CD4-positive, alpha-beta T cell treated with Interleukin-21 for 1 hour (primary cell): ENCODE measurements around the gene BRD8.
A peak's percentile ranks its signal among the peaks of the same experiment; 100 is the strongest.
"Not testable (repeated sequence)": the region's sequence is repeated elsewhere in the genome, so short reads cannot be mapped to it uniquely, and the experiment has no call there.

ENCODE experiments used
- DNase-seq: peaks from one replicate; pipeline ENCODE4 v3.0.0-alpha.2; 2020

Gene BRD8, protein sequence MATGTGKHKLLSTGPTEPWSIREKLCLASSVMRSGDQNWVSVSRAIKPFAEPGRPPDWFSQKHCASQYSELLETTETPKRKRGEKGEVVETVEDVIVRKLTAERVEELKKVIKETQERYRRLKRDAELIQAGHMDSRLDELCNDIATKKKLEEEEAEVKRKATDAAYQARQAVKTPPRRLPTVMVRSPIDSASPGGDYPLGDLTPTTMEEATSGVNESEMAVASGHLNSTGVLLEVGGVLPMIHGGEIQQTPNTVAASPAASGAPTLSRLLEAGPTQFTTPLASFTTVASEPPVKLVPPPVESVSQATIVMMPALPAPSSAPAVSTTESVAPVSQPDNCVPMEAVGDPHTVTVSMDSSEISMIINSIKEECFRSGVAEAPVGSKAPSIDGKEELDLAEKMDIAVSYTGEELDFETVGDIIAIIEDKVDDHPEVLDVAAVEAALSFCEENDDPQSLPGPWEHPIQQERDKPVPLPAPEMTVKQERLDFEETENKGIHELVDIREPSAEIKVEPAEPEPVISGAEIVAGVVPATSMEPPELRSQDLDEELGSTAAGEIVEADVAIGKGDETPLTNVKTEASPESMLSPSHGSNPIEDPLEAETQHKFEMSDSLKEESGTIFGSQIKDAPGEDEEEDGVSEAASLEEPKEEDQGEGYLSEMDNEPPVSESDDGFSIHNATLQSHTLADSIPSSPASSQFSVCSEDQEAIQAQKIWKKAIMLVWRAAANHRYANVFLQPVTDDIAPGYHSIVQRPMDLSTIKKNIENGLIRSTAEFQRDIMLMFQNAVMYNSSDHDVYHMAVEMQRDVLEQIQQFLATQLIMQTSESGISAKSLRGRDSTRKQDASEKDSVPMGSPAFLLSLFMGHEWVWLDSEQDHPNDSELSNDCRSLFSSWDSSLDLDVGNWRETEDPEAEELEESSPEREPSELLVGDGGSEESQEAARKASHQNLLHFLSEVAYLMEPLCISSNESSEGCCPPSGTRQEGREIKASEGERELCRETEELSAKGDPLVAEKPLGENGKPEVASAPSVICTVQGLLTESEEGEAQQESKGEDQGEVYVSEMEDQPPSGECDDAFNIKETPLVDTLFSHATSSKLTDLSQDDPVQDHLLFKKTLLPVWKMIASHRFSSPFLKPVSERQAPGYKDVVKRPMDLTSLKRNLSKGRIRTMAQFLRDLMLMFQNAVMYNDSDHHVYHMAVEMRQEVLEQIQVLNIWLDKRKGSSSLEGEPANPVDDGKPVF

DNA sequence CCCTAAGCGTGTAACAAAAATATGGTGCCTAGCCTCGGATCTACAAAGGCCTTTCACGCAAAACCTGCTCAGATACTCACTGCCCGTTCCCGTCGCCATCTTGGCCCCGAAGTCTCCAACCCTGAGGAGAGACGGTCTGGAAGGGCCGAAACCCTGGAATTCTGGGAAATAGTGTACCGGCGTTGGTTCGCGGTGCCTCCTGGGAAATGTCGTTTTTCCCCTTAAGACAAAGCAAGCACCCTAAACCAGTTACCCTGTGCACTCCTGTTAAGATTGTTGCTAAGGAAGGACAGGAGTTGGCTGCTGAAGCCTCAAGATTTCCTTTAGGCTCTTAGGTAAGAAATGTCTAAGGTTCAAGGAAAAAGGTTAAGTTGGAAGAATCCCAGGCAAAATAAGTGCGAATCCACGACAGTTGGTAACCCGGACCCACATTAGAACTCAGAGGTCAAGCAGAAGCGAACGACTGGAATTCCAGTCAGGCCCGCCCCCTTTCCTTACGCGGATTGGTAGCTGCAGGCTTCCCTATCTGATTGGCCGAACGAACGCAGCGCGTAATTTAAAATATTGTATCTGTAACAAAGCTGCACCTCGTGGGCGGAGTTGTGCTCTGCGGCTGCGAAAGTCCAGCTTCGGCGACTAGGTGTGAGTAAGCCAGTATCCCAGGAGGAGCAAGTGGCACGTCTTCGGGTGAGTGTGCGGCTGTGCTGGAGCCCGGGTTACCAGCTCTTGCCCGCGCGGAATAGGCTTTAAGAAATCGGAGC, at the start of gene BRD8, which contains the start of gene KIF20A:
Gene BRD8 (minus strand): TSS at position 115 of the 761 bp plus-strand sequence. CDS start 16 bp downstream, at position 99.
Gene KIF20A (plus strand): TSS at position 597 of the 761 bp plus-strand sequence. CDS start 569 bp downstream, outside the sequence.
- DNase-seq = peak; percentile 94

DNA sequence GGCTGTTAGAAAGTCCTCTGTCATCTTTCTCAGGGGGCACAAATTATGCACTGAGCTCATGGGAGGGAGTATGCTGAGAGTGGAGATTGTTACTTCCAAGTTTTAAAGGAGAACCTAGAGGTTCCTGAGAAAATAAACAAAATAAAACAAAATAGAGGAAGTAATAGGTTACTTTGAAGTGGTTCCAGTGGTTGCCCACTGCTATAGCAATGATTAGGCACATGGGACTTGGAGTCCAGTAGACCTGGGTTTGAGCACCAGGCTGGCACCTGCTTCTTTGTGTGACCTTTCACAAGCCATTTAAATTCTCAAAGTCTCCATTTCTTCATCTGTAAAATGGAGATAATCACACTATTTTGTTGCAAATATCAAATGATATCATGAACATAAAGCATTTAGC, 48.5 kb upstream of the BRD8 start:
- DNase-seq = no peak

DNA sequence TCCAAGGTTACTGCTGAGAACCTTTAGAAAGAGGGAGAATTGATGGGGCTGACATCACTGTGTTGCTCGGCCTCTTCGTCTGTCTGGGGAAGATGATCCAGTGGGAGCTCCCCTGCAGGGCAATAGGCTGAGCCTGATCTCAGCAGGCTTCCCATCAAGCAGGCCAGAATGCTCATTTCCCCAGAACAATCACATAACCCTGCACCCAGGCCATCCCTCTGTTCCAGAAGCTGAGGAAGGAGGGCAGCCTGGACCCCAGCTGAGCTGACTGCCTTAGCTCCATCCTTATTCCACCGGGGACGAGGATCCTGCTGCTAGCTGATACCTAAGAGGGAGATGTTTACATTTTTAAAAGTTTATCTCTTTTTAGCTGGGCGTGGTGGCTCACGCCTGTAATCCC, 46.3 kb upstream of the BRD8 start:
- DNase-seq = no peak

DNA sequence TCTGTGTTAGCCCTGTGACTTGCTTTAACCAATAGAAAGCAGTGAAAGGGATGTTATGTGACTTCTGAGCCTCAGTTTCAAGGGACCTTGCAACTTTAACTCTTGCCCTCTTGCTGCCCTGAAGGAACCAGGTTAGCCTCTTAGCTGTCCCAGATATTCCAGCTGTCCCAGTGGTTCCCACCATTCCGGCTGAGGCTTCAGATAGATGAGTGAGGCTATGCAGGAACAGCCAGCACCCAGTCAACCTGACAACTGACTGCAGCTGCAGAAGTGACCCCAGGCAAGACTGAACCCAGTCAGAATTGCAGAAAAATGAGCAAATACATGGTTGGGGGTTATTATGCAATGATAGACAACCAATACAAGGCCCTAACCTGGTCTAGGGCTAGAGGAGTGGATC, 45.1 kb upstream of the BRD8 start:
- DNase-seq = no peak

DNA sequence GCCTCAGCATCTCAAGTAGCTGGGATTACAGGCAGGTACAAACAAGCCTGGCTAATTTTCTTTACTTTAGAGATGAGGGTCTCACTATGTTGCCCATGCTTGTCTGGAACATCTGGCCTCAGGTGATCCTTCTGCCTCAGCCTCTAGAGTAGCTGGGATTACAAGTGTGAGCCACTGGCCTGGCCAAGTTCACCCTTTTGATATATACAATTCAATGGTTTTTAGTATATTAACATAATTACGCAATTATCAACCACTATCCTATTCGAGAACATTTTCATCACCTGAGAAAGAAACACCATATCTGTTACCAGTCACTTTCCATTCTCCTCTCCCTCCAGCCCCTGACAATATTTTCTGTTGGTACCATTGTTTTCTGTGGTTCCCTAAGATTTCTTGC, 38.4 kb upstream of the BRD8 start:
- no peak for DNase-seq

DNA sequence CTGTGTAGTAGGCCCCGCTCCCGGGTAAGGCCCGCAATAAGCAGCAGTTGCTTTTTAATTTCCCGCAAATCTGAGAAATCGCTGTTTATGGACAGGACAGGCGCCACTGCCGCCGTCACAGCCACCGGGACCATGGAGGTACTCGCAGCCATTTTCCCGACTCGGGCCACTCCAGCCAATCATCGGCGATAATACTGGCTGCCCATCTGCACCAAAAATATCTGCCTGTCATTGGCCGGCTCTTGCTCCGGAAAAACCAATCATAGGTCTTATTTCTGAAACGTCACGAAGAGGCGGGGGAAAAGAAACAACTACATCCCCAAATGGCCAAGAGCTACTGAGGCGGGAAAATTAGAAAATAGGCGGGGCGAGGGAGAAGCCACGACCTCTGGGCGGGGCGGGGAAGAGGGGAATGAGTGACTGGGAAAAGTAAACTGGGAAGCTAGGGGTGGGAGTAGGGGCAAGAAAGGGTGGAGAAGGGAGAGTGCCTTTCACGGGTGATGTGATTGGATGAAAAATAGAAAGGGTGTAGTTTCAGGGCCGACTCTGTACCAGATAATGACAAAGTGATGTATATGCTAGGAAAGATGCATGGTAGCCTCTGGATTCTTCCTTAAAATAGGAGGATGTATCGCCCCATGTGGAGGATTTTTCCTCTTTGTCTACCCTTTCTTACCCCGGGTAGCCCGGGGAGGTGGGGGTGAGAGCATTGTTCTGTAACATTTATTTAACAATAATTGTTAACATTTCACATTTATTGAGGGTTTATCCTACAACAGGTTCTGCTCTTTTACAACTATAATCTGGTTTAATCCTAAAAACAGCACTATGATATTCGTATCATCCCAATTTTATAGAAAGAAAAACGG, 35.0 kb upstream of the BRD8 start, which contains the start of gene CDC23:
Gene CDC23 (minus strand): TSS at position 163 of the 869 bp plus-strand sequence. CDS start 11 bp downstream, at position 152.
- peak; percentile 97 for DNase-seq

DNA sequence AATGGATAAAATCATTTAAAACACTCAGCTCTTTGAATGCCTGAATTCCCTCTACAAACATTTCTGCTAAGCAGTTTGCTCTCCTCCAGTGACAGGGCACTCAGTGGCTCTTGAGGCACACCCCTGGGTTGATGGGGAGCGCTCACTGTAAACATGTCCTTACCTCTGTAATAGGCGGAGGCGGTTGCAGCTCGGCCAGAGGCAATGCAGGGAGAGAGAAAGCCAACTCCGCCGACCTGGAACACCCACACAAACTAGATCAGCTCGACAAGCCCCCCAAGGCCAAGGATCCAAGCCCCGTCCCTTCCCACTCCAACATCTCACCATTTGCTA, 34.4 kb upstream of the BRD8 start:
- no peak for DNase-seq

DNA sequence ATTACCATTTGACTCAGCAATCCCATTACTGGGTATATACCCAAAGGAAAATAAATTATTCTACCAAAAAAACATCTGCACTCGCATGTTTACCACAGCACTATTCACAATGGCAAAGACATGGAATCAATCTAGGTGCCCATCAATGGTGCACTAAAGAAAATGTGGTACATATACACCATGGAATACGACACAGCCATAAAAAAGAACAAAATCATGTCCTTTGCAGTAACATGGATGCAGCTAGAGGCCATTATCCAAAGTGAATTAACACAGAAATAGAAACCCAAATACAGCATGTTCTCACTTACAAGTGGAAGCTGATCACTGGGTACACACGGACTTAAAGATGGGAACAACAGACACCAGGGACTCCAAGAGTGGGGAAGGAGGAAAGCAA, 32.6 kb upstream of the BRD8 start:
- no peak for DNase-seq

DNA sequence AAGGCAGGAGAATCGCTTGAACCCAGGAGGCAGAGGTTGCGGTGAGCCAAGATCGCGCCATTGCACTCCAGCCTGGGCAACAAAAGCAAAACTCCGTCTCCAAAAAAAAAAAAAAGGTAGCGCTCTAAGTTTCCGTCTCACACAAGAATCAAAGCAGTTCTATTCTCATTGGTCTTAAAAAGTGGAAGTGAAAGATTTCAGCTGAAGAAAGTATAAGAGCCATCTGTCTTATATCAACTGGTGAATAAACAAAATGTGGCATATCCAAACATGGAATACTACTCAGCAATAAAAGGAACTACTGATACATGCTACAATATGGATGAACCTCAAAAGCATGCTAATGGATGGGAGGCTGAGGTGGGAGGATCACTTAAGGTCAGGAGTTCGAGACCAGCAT, 15.4 kb upstream of the BRD8 start:
- DNase-seq = not testable (repeated sequence)

DNA sequence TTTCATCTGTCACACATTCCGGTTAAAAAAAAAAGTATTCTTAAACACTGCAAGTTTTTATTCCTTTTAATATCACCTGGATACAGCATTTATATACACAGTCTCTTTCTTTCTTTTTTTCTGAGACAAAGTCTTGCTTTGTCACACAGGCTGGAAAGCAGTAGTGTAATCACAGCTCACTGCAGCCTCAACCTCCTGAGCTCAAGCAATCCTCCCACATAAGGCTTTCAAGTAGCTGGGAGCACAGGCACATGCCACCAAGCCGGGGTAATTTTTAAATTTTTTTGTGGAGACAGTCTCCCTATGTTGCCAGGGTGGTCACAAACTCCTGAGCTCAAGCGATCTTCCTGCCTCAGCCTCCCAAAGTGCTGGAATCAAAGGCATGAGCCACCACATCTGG, 14.4 kb upstream of the BRD8 start:
- no peak for DNase-seq

DNA sequence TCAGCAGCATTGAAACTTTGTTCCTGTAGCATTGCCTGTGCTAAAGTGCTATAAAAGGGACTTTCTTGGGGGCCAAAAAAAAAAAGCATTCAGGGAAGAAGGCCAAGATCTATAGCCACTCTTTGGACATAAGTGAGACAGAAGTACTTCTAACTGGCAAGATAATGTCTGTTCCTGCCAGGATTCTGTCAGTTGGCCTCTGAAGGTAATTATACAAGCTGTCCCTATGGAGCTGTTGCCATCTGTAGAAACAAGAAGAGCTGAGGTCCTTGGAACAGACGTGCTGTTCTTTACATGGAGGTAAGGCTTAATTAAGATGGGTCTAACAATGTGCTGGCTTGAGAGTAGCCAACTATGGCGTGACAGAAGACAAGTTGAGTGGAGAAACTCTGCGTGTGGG, 10.2 kb upstream of the BRD8 start:
- DNase-seq = no peak

DNA sequence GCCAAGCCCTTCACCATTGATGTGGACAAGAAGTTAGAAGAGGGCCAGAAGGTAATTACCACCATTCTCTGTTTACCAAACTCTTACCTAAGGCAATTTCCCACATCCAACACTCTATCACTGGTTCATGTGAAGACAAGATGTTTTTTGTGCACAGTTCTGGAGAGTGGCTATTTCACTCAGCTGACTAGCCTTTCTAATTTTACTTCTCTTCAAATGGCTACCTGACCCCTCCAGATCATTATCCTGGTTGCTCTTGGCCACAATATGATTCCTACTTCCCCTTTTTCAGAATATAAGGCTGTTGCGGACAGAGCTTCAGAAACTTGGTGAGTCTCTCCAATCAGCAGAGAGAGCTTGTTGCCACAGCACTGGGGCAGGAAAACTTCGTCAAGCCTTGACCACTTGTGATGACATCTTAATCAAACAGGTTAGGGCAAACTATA, 7.6 kb upstream of the BRD8 start:
- no peak for DNase-seq

DNA sequence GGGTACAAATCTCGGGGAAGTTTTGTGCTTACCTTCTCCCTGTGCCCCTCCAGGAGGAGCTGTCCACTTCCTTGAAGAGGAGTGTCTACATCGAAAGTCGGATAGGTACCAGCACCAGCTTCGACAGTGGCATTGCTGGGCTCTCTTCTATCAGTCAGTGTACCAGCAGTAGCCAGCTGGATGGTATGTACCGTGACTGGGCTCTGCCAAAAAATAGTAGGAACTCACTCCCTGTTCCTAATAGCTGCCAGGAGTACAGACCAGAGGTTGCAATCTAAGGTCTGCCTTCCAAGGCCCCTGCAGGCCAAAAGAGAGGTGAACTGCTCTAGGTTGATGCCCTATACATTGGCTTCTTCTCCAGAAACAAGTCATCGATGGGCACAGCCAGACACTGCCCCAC, 4.4 kb upstream of the BRD8 start:
- no peak for DNase-seq

DNA sequence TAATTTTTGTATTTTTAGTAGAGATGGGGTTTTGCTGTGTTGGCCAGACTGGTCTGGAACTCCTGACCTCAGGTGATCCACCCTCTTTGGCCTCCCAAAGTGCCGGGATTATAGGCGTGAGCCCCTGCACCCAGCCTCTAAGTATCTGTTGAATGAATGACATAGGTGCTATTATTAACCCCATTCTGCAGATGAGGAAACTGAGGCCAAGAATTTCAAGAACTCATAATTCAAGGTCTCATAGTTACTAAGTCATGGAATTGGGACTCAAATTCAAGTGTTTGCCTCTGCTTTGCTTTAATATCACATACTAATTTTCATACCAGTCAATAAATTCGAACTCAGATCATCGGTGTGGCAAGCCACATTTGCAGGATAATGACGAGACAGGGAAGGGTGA, 2.4 kb upstream of the BRD8 start:
- no peak for DNase-seq

DNA sequence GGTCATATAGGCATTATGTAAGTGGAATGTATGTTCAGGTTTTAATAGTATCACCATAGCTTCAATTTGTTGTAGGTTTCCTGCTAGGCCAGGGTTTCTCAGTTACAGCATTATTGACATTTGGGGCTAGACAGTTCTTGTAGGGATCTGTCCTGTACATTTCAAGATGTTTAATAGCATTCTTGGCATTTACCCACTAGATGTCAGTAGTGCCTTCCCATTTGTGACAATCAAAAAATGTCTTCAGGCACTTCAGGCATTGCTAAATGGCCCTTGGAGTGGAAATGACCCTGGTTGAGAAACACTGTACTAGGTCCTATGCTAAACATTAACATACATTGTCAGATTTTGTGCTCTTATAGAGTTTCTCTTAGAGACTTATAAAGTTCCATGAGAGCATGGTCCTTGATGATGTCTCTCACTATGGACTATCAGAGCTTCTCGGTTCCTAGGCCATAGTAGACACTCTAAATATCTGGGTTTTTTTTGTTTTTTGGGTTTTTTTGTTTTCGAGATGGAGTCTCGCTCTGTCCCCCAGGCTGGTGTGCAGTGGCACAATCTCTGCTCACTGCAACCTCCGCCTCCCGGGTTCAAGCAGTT, 1.9 kb upstream of the BRD8 start:
- DNase-seq = peak; percentile 60

DNA sequence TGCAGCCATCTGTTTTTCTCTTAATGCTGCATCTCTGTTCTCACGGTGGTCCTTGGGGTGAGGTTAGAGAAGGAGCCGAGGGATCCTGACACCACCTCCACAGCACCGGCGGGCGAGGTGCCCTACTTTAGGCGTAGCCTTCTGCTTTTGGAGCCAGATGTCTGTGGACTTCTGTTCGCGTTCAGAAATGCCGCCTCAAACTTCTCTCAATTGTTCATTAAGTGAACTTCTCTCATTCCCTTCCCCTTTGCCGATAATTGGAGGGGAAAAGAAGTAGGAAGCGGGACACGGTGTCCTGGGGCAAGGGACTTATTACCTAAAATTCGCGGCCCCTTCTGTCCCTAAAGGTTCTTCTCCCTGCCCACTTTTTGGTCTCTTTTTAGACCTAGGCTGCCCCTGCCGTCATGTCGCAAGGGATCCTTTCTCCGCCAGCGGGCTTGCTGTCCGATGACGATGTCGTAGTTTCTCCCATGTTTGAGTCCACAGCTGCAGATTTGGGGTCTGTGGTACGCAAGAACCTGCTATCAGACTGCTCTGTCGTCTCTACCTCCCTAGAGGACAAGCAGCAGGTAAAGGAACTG, 937 bp upstream of the BRD8 start:
- no peak for DNase-seq

DNA sequence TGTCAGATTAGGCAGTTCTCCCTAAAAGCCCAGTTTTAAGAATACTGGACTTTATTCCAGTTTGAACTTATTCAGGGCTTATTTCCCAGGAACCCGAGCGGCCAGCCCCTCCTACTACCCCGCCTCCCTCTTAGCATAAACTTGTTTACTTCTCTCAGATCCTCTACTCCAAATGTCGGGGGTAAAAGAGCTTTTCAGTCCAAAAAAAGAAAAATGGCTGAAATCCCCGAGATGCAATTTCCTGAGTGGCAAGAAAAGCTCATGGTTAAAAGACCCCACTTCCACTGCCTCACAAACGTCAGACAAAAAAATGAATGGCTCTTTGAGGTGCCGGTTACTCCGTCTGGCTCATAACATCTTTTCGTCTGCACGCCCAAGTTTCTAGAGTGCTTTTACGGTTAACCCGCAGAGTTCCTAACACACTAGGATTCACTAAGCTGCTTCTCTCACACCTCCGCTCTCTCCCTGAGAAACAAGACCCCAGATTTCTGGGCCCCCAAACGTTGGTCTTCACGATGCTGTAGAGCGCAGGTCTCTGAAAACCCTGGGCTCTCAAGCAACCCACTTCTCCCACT, 402 bp downstream of the BRD8 start:
- DNase-seq = peak; percentile 35

DNA sequence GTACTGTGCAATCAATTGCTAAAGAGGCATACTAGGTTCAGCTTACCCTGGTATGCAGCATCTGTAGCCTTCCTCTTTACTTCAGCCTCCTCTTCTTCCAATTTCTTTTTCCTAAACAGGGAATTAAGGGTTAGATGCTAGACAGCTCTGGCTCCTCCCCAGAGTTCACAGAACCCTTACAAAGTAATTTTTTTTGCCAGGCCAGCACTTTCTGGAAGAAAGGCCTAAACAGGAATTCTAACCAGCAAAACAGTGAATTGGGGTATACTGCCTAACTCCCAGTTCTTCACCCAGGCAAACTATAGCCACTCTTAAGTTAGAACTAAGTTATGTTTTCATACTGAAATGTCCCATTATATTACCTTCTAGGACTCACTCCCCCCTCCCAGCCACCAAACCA, 8.1 kb downstream of the BRD8 start:
- DNase-seq = no peak

DNA sequence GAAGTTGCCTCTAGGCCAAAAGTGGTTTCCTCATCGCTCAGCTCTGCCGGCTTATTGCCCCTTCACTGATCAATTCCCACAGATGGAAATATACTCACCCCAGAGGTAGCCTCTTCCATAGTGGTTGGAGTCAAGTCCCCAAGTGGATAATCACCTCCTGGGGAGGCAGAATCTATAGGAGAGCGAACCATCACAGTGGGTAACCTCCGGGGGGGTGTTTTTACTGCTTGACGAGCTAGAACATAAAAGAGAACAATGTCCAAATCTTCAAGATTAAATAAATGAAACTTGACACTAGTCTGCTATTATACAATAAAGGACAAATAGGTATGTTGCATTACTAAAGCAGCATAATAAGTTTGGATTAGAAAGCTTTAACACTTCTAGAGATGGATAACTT, 9.3 kb downstream of the BRD8 start:
- no peak for DNase-seq

DNA sequence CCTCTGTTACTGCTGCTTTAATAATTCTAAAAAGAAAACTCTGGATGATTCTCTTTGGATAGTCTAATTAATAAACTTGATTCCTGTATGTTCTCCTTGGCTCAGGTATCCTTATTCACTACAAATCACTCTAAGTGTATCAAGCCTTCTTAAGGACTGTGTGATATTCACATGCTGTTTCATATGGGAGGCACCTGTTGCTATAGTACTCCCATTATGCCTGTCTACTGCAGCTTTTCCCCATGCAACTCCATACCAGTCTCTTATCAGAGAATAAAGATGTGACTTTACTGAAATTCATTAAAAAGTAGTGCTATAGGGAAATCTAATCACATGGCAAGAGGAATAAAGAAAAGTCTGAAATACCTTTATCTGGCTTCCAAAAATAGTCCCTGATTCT, 14.7 kb downstream of the BRD8 start:
- no peak for DNase-seq
